Spleen (tissue), 7 donors: ENCODE measurements around the gene TRPM2.

ENCODE experiments used
- POLR2A ChIP-seq, 3 donors: fragments of 450-650 bp; IDR thresholded peaks; one replicate each; pipeline ENCODE4 v1.5.1; 2017; ENCODE audit warnings: antibody characterized with exemption in 3 of 3, mild to moderate bottlenecking in 1 of 3
- TF ChIP-seq, protein P1 (sequence below), 11 experiments: fragments of 200-600 bp in 7 of 11; fragments of 450-650 bp in 4 of 11; sonication (generic) in 4 of 11; IDR thresholded peaks in 8 of 11; conservative IDR thresholded peaks in 3 of 11; 1 replicate in 7 of 11; 2 replicates in 4 of 11; pipeline versions ENCODE4 v1.4.0 to v1.8.0; 2016 to 2021; ENCODE audit warnings: antibody characterized with exemption in 11 of 11, inconsistent platforms in 4 of 11, mild to moderate bottlenecking in 1 of 11
- donor health status: DM: no; HTN: no; CAD: no; lungs with moderate emphysema.
- donor health status: DM: no; HTN: no; CAD: no.
- donor health status: DM: no; HTN: no; CAD: no.

- no peak for TF ChIP-seq POLR2A (IDR thresholded peaks at IDR 0.05)
- TF ChIP-seq, protein P1, sequence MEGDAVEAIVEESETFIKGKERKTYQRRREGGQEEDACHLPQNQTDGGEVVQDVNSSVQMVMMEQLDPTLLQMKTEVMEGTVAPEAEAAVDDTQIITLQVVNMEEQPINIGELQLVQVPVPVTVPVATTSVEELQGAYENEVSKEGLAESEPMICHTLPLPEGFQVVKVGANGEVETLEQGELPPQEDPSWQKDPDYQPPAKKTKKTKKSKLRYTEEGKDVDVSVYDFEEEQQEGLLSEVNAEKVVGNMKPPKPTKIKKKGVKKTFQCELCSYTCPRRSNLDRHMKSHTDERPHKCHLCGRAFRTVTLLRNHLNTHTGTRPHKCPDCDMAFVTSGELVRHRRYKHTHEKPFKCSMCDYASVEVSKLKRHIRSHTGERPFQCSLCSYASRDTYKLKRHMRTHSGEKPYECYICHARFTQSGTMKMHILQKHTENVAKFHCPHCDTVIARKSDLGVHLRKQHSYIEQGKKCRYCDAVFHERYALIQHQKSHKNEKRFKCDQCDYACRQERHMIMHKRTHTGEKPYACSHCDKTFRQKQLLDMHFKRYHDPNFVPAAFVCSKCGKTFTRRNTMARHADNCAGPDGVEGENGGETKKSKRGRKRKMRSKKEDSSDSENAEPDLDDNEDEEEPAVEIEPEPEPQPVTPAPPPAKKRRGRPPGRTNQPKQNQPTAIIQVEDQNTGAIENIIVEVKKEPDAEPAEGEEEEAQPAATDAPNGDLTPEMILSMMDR (IDR thresholded peaks at IDR 0.05 in 8 of 11, conservative IDR thresholded peaks at IDR 0.05 in 3 of 11), result no peak
These were observed 8.8 kb upstream of the TRPM2 start for GRCh38 chr21:44344541-44345183.
